PC-9 (cell line): Measurements from ENCODE around the gene CBY2.

Source experiments
- CTCF ChIP-seq: fragments of 200-600 bp; sonication (generic); conservative IDR thresholded peaks from 2 replicates; pipeline ENCODE4 v1.6.1; 2017; ENCODE audit warnings: mixed run types, antibody characterized with exemption, mild to moderate bottlenecking, moderate library complexity
- EZH2 ChIP-seq: fragments of 200-600 bp; sonication (generic); IDR thresholded peaks from 2 replicates; pipeline ENCODE4 v1.8.0; 2017; ENCODE audit warnings: antibody characterized with exemption, low read depth

- no peak for TF ChIP-seq CTCF
- TF ChIP-seq EZH2 = no peak
Observed at GRCh38 chr13:45715351-45715750, 13.2 kb downstream of the CBY2 start.
